Omental fat pad (tissue), 4 donors: ENCODE results near the gene BTBD18. TPM values are rescaled to one million over a fixed set of nuclear protein-coding genes. Genes with fewer than 3 reads are reported as not detected.

Experiments used
- ATAC-seq: fragments of 150-250 bp; one replicate; pipeline ENCODE4 v1.9.1; 2016; ENCODE audit warnings: mild to moderate bottlenecking, moderate library complexity; ENCODE audit not compliant: low FRiP score
- DNase-seq: peaks from one replicate; pipeline ENCODE4 v3.0.0-alpha.2; 2019; ENCODE audit warnings: low spot score
- total RNA-seq, 4 donors: library from RNA; depleted of rRNA; stranded (reverse); fragments of >200 nt; gene quantifications; one replicate each; pipeline ENCODE4 v1.1.0, GENCODE V29; 2016
- TF ChIP-seq, protein P1 (sequence below), 3 donors: fragments of 450-650 bp; IDR thresholded peaks; one replicate each; pipeline ENCODE4 v1.5.1; 2016 to 2017; ENCODE audit warnings: antibody characterized with exemption in 3 of 3, mild to moderate bottlenecking in 3 of 3, moderate library complexity in 2 of 3

The BTBD18 gene
- total RNA-seq, 4 donors from 2014 or later = not detected

DNA sequence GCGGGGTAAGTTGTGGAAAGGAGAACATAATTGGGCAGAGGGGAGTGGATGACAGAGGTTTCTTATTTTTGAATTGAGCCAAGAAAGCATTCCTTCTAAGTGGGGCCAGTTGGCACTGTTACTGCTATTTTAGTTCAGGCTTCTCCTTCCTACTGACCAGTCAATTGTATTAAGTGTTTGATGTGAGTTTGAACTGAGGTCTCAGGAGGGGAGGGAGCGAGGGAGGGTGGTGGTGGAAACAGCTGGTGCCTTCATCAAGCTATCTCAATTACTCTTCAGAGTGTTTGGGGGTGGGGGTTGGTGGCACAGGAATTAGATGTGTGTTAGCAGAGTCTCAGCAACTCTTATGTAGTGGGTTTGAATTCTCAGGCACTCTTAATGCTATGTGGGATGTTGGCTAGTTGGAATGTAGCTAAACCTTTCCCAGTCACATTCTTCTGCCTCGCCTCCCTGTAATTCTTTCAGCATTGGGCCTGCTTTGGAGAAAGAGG lies 24.5 kb upstream of the BTBD18 start:
- DNase-seq (no peak), ATAC-seq (no peak)
- TF ChIP-seq, protein P1, sequence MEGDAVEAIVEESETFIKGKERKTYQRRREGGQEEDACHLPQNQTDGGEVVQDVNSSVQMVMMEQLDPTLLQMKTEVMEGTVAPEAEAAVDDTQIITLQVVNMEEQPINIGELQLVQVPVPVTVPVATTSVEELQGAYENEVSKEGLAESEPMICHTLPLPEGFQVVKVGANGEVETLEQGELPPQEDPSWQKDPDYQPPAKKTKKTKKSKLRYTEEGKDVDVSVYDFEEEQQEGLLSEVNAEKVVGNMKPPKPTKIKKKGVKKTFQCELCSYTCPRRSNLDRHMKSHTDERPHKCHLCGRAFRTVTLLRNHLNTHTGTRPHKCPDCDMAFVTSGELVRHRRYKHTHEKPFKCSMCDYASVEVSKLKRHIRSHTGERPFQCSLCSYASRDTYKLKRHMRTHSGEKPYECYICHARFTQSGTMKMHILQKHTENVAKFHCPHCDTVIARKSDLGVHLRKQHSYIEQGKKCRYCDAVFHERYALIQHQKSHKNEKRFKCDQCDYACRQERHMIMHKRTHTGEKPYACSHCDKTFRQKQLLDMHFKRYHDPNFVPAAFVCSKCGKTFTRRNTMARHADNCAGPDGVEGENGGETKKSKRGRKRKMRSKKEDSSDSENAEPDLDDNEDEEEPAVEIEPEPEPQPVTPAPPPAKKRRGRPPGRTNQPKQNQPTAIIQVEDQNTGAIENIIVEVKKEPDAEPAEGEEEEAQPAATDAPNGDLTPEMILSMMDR (IDR thresholded peaks at IDR 0.05) = no peak

DNA sequence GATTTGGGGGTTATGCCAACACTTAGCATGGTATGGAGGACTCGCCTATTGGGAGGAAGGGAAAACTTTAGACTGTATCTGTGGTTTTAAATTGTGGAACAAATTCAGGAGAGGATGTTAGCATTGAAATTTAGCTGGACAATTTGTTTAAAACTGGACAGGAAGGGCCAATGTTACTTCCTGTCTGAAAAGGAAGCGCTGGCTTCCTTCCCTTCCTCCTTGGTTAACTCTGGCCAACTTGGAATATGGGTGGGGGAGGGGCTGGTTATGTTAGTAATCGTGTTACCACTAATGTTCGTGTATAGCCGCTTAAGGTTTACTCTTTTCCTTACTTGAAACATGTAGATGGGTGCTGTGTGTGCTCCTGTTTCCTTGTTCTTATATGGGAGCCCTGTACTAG lies 23.9 kb upstream of the BTBD18 start:
- DNase-seq = no peak
- no peak for ATAC-seq
- TF ChIP-seq, protein P1 (IDR thresholded peaks at IDR 0.05) = no peak

- TF ChIP-seq, protein P1 (IDR thresholded peaks at IDR 0.05) = no peak
- ATAC-seq (no peak), DNase-seq (no peak)
Observed at GRCh38 chr11:57773026-57773598, 21.5 kb upstream of the BTBD18 start.

GRCh38 chr11:57772562-57772961 lies 20.9 kb upstream of the BTBD18 start:
- ATAC-seq (no peak), DNase-seq (no peak)
- TF ChIP-seq, protein P1 (IDR thresholded peaks at IDR 0.05) = no peak

DNA sequence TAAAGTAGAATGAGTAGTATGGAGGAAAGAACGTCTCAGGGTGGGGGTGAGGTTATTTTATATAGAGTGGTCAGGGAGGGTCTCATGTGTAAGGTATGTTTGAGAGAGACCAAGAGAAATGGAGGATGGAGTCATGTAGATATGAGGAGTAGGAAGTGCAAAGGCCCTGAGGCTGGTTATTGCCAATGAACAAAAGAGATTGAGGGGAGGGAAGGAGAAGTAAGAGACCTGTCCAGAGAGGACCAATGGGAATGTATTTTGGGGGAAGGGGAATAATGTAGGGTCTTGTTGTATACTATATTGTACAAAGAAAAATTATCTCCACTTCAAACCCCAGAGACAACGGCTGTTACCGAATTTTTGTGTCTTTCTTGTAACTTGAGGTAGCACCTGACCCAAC lies 19.7 kb upstream of the BTBD18 start:
- ATAC-seq = no peak
- TF ChIP-seq, protein P1 (IDR thresholded peaks at IDR 0.05) = no peak
- DNase-seq = no peak

DNA sequence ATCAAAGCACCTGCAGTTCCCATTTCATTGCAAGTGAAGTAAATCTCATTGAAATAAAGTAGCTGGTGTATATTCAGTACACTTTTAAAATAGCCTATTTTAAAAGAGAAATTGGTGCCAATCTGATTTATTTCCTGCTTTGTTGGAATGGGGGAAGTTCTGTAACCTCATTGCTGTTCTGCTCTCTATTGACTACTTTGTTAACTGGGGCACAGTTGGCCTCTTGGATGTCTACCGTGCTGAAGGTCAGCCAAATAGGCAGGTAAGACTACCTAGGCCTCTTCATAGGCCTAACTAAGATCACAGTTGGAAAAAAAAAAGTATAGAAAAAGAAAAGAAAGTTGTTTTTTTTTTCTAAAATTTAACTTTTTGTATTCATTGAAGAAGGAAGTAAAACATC lies 19.2 kb upstream of the BTBD18 start:
- no peak for DNase-seq
- TF ChIP-seq, protein P1 (IDR thresholded peaks at IDR 0.05) = no peak
- no peak for ATAC-seq

DNA sequence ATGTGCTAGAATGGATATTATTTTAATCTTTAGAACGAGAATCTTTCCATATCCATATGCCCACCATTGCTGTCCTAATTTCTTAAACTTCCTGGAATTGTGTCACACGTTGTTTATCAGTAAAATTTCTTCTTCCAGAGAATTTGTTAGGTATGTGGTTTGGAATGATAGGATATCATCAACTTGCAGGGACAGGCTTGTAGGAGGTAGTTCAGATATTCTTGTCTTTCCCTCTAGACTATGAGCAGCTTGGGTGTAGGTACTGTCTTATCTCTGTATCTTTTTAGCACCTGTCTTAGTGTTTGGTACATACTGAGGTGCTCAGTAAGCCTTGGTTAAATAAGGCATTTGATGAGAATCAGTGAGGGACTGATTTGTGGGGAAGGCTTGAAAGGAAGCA lies 13.4 kb upstream of the BTBD18 start:
- DNase-seq (no peak), ATAC-seq (no peak)
- TF ChIP-seq, protein P1 (IDR thresholded peaks at IDR 0.05) = no peak
